CD4-positive, CD25-positive, alpha-beta regulatory T cell (primary cell): ENCODE data around the gene SLC35F3. TPM values are rescaled to one million over a fixed set of nuclear protein-coding genes. Genes with fewer than 3 reads are reported as not detected.

Experiments used
- ATAC-seq, 2 donors: fragments of 150-1000 bp; cut with Tn5 transposase; one replicate each; pipeline ENCODE4 v1.10.0; 2021; ENCODE audit warnings: low read depth in 2 of 2, moderate number of reproducible peaks in 2 of 2, moderate library complexity in 1 of 2
- DNase-seq, 3 donors: peaks; one replicate each; pipeline versions ENCODE4 v3.0.0 to v3.0.0-alpha.2; 2012 to 2022; ENCODE audit warnings: mixed read lengths in 1 of 3
- H3K27ac ChIP-seq: one replicate; pipeline ENCODE4 v1.7.0; 2013; ENCODE audit warnings: mild to moderate bottlenecking, low read length; ENCODE audit not compliant: insufficient read depth, poor library complexity, severe bottlenecking
- H3K27me3 ChIP-seq: one replicate; pipeline ENCODE4 v1.7.0; 2013; ENCODE audit warnings: low read length; ENCODE audit not compliant: control insufficient read depth, insufficient read depth
- H3K36me3 ChIP-seq: one replicate; pipeline ENCODE4 v1.7.0; 2013; ENCODE audit warnings: mild to moderate bottlenecking, low read length, moderate library complexity; ENCODE audit not compliant: control insufficient read depth, insufficient read depth
- H3K4me1 ChIP-seq: 2 replicates; pipeline ENCODE4 v1.7.0; 2013; ENCODE audit warnings: mild to moderate bottlenecking, low read length; ENCODE audit not compliant: insufficient read depth, control insufficient read depth, poor library complexity, severe bottlenecking
- H3K4me3 ChIP-seq: one replicate; pipeline ENCODE4 v1.7.0; 2013; ENCODE audit warnings: low read depth, mild to moderate bottlenecking, low read length, moderate library complexity
- H3K9me3 ChIP-seq, 2 experiments: 1 replicate in 1 of 2; 2 replicates in 1 of 2; pipeline ENCODE4 v1.7.0; 2013; ENCODE audit warnings: low read length in 2 of 2, mild to moderate bottlenecking in 1 of 2, moderate library complexity in 1 of 2; ENCODE audit not compliant: control insufficient read depth in 2 of 2
- H3K27ac Mint-ChIP-seq, 3 donors: one replicate each; pipeline ENCODE4 v1.8.0; 2020 to 2022; ENCODE audit warnings: mild to moderate bottlenecking in 3 of 3, mixed read lengths in 3 of 3, moderate library complexity in 2 of 3
- H3K27me3 Mint-ChIP-seq: one replicate; pipeline ENCODE4 v1.8.0; 2022; ENCODE audit warnings: mild to moderate bottlenecking, mixed read lengths
- H3K36me3 Mint-ChIP-seq: one replicate; pipeline ENCODE4 v1.8.0; 2020; ENCODE audit warnings: mixed read lengths
- H3K4me1 Mint-ChIP-seq, 4 donors: one replicate each; pipeline ENCODE4 v1.8.0; 2020 to 2022; ENCODE audit warnings: mixed read lengths in 4 of 4, mild to moderate bottlenecking in 1 of 4
- H3K4me3 Mint-ChIP-seq, 4 donors: one replicate each; pipeline ENCODE4 v1.8.0; 2020 to 2022; ENCODE audit warnings: mild to moderate bottlenecking in 4 of 4, mixed read lengths in 4 of 4, moderate library complexity in 3 of 4
- H3K9me3 Mint-ChIP-seq, 7 donors: one replicate each; pipeline ENCODE4 v1.8.0; 2020 to 2022; ENCODE audit warnings: mixed read lengths in 7 of 7, mild to moderate bottlenecking in 3 of 7, moderate library complexity in 2 of 7
- polyA plus RNA-seq, 4 donors: library from polyadenylated mRNA; unstranded; fragments of 300-500 nt; fragmentation: Illumina TruSeq; gene quantifications; one replicate each; pipeline ENCODE4 v1.2.3, GENCODE V29; 2021
- total RNA-seq: library from RNA; stranded (reverse); gene quantifications from one replicate; pipeline ENCODE4 v1.2.3, GENCODE V29; 2022

SLC35F3 gene
- total and polyA plus RNA-seq, 5 donors from 2014 or later, result 0.35 to 1.4 (median 1.3) TPM

- ATAC-seq, result no peak
- Histone ChIP-seq H3K27me3 (no peaks in the 10 kb centered on the region), H3K9me3 (no peaks in the 10 kb centered on the region), H3K27ac (no peak overlapping the region), H3K4me1 (no peaks in the 10 kb centered on the region), H3K4me3 (no peak overlapping the region), H3K36me3 (no peaks in the 10 kb centered on the region)
- no peak for DNase-seq
- H3K27ac Mint-ChIP-seq, result peak overlapping the region in 1 of 3 donors; percentile 1
- no peaks in the 10 kb centered on the region for H3K36me3 Mint-ChIP-seq
- H3K9me3 Mint-ChIP-seq, result no peaks in the 10 kb centered on the region
- no peaks in the 10 kb centered on the region for H3K27me3 Mint-ChIP-seq
- H3K4me3 Mint-ChIP-seq, result peak overlapping the region in 1 of 4 donors; percentile 3
- peaks cover 0 to 12% (median 1%) of the 10 kb centered on the region in 4 donors for H3K4me1 Mint-ChIP-seq
Measured at GRCh38 chr1:234164098-234164709, 259.7 kb downstream of the SLC35F3 start.

DNA sequence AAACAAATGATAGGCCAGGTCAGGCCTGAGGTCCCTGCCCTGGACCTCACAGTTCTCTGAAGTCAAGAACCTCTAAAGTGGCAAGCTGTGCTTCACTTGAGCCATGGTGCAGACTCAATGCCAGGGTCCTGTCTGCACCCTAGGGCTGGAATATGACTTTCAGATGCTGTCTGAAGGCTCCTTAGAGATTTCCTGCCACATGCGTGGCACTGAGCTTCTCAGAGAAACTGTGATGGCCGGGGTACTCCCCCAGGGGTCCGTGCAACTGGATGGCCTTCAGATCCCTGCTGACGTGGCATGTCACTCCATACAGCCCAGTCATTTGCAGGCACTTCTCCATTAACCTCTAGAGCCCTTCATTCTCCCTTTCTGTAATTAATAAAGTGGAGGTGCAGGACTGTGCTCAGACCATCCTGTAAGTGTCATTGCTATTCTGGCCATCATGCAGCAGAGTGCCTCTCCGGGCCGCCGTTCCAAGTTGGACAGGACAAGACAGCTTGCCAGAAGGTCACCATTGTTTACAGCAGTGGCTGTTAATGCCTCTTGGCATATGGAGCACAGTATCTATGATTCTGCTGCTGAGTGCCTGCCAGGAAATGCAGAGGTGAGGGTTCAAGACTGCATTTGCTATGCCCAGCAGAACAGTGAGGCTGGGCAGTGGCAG, 263.7 kb downstream of the SLC35F3 start:
- H3K27ac ChIP-seq, result no peak overlapping the region
- H3K4me1 Mint-ChIP-seq, result peaks cover 5 to 26% (median 14%) of the 10 kb centered on the region in 4 donors
- H3K9me3 Mint-ChIP-seq, result no peaks in the 10 kb centered on the region
- H3K36me3 Mint-ChIP-seq, result no peaks in the 10 kb centered on the region
- no peak overlapping the region for H3K4me3 Mint-ChIP-seq
- H3K9me3 ChIP-seq, result no peaks in the 10 kb centered on the region
- H3K27ac Mint-ChIP-seq, result peak overlapping the region in 1 of 3 donors; percentile 30
- no peaks in the 10 kb centered on the region for H3K27me3 Mint-ChIP-seq
- no peaks in the 10 kb centered on the region for H3K36me3 ChIP-seq
- peaks cover 13% of the 10 kb centered on the region for H3K4me1 ChIP-seq
- DNase-seq (no peak), ATAC-seq (no peak)
- no peak overlapping the region for H3K4me3 ChIP-seq
- H3K27me3 ChIP-seq, result no peaks in the 10 kb centered on the region

- Mint-ChIP-seq H3K9me3 (no peaks in the 10 kb centered on the region), H3K4me3 (no peak overlapping the region), H3K4me1 (peaks cover 5 to 21% (median 13%) of the 10 kb centered on the region in 4 donors), H3K27me3 (no peaks in the 10 kb centered on the region), H3K36me3 (no peaks in the 10 kb centered on the region), H3K27ac (peak overlapping the region in 1 of 3 donors; percentile 13)
- no peaks in the 10 kb centered on the region for H3K36me3 ChIP-seq
- H3K27me3 ChIP-seq, result no peaks in the 10 kb centered on the region
- no peak overlapping the region for H3K27ac ChIP-seq
- DNase-seq, result no peak
- no peak for ATAC-seq
- peaks cover 13% of the 10 kb centered on the region for H3K4me1 ChIP-seq
- H3K4me3 ChIP-seq, result no peak overlapping the region
- no peaks in the 10 kb centered on the region for H3K9me3 ChIP-seq
Measured at GRCh38 chr1:234169161-234169849, 264.8 kb downstream of the SLC35F3 start.

GRCh38 chr1:234170067-234170466, 265.6 kb downstream of the SLC35F3 start:
- no peaks in the 10 kb centered on the region for H3K27me3 Mint-ChIP-seq
- no peak overlapping the region for H3K27ac Mint-ChIP-seq
- no peak for DNase-seq

DNA sequence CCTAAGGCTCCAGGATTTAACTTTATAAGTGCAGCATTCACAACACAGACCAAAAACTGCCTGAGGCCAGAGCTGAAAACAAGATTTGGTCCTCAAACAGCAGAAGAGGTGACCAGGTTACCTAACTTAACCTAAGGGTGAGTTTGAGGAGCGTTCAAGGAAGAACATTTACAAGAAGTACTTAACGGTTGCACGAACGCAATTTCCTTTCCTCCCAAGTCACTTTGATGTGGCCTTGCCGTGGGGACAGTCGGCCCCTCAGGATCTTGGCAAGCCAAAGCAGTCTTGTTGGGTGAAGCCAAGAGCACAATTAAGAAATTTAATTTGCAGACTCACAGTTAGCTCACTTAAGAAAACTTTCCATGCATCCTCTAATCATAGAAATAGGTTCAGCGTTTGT, 266.1 kb downstream of the SLC35F3 start:
- peaks cover 0 to 1% (median 0%) of the 10 kb centered on the region in 7 donors for H3K9me3 Mint-ChIP-seq
- Histone ChIP-seq H3K27ac (no peak overlapping the region), H3K27me3 (no peaks in the 10 kb centered on the region), H3K9me3 (no peaks in the 10 kb centered on the region), H3K4me3 (no peak overlapping the region), H3K36me3 (no peaks in the 10 kb centered on the region), H3K4me1 (peaks cover 13% of the 10 kb centered on the region)
- peak overlapping the region in 1 of 3 donors; percentile 60 for H3K27ac Mint-ChIP-seq
- no peaks in the 10 kb centered on the region for H3K36me3 Mint-ChIP-seq
- peak overlapping the region in 2 of 4 donors; percentile 7 to 42 for H3K4me3 Mint-ChIP-seq
- ATAC-seq (no peak), DNase-seq (peak in 1 of 3 donors; percentile 88)
- H3K4me1 Mint-ChIP-seq, result peaks cover 5 to 21% (median 10%) of the 10 kb centered on the region in 4 donors
- no peaks in the 10 kb centered on the region for H3K27me3 Mint-ChIP-seq

More at GRCh38 chr1:234170067-234170466, 265.6 kb downstream of the SLC35F3 start:
- H3K36me3 Mint-ChIP-seq, result no peaks in the 10 kb centered on the region
- Histone ChIP-seq H3K4me1 (peaks cover 13% of the 10 kb centered on the region), H3K27me3 (no peaks in the 10 kb centered on the region), H3K27ac (no peak overlapping the region), H3K36me3 (no peaks in the 10 kb centered on the region), H3K9me3 (no peaks in the 10 kb centered on the region), H3K4me3 (no peak overlapping the region)
- peaks cover 5 to 21% (median 10%) of the 10 kb centered on the region in 4 donors for H3K4me1 Mint-ChIP-seq
- peak overlapping the region in 1 of 4 donors; percentile 42 for H3K4me3 Mint-ChIP-seq
- peaks cover 0 to 1% (median 0%) of the 10 kb centered on the region in 7 donors for H3K9me3 Mint-ChIP-seq
- no peak for ATAC-seq

- Histone ChIP-seq H3K36me3 (no peaks in the 10 kb centered on the region), H3K27ac (no peak overlapping the region), H3K4me1 (peaks cover 13% of the 10 kb centered on the region), H3K9me3 (no peaks in the 10 kb centered on the region), H3K4me3 (no peak overlapping the region), H3K27me3 (no peaks in the 10 kb centered on the region)
- Mint-ChIP-seq H3K27me3 (no peaks in the 10 kb centered on the region), H3K4me3 (no peak overlapping the region), H3K36me3 (no peaks in the 10 kb centered on the region), H3K9me3 (peaks cover 0 to 6% (median 2%) of the 10 kb centered on the region in 7 donors), H3K4me1 (peaks cover 5 to 21% (median 10%) of the 10 kb centered on the region in 4 donors), H3K27ac (no peak overlapping the region)
- DNase-seq (no peak), ATAC-seq (no peak)
Measured at GRCh38 chr1:234173968-234174367, 269.5 kb downstream of the SLC35F3 start.

GRCh38 chr1:234175363-234175762, 270.9 kb downstream of the SLC35F3 start:
- no peak overlapping the region for H3K27ac Mint-ChIP-seq
- ATAC-seq, result no peak

More at GRCh38 chr1:234175363-234175762, 270.9 kb downstream of the SLC35F3 start:
- Histone ChIP-seq H3K36me3 (no peaks in the 10 kb centered on the region), H3K4me3 (no peak overlapping the region), H3K4me1 (peaks cover 10% of the 10 kb centered on the region), H3K27ac (no peak overlapping the region), H3K9me3 (no peaks in the 10 kb centered on the region), H3K27me3 (peaks cover 2% of the 10 kb centered on the region)
- Mint-ChIP-seq H3K4me3 (no peak overlapping the region), H3K27me3 (peaks cover 8% of the 10 kb centered on the region), H3K9me3 (peaks cover 0 to 6% (median 2%) of the 10 kb centered on the region in 7 donors), H3K36me3 (no peaks in the 10 kb centered on the region), H3K4me1 (peaks cover 4 to 17% (median 8%) of the 10 kb centered on the region in 4 donors)
- no peak for DNase-seq
